ENCODE results near the gene ULBP1.
"Not testable (repeated sequence)": the region's sequence is repeated elsewhere in the genome, so short reads cannot be mapped to it uniquely, and the experiment has no call there.

ULBP1 gene

GRCh38 chr6:149950423-149950822 is 13.3 kb upstream of the ULBP1 start:
- no peak for DNase-seq (ENCODE audit: low read depth)
- no peak overlapping the region for H3K4me3 ChIP-seq (ENCODE audit: low read length)
- TF ChIP-seq, protein P1, sequence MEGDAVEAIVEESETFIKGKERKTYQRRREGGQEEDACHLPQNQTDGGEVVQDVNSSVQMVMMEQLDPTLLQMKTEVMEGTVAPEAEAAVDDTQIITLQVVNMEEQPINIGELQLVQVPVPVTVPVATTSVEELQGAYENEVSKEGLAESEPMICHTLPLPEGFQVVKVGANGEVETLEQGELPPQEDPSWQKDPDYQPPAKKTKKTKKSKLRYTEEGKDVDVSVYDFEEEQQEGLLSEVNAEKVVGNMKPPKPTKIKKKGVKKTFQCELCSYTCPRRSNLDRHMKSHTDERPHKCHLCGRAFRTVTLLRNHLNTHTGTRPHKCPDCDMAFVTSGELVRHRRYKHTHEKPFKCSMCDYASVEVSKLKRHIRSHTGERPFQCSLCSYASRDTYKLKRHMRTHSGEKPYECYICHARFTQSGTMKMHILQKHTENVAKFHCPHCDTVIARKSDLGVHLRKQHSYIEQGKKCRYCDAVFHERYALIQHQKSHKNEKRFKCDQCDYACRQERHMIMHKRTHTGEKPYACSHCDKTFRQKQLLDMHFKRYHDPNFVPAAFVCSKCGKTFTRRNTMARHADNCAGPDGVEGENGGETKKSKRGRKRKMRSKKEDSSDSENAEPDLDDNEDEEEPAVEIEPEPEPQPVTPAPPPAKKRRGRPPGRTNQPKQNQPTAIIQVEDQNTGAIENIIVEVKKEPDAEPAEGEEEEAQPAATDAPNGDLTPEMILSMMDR (conservative IDR thresholded peaks at IDR 0.05; ENCODE audit: low read length), result no peak

DNA sequence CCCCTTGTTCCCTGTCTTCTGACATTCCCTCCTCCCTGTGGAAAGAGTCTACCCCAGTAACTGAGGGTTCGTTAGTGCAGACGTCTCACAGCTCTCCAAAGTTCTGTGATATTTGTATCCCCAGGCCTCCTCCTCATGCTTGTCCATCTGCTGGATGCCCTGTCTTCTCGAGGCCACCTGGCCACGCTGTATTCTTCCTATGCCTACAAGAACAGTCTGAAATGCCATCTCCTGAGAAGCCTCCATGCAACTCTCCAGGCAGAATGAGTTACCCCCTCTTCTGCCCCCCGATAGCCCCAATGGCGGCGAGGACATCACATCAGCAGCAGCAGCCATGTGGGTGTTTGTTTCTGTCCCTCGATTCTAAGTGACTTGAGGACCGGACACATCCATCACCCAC is 12.6 kb upstream of the ULBP1 start:
- no peak for DNase-seq (ENCODE audit: low read depth)
- TF ChIP-seq, protein P1 (conservative IDR thresholded peaks at IDR 0.05; ENCODE audit: low read length), result no peak
- no peak overlapping the region for H3K4me3 ChIP-seq (ENCODE audit: low read length)

DNA sequence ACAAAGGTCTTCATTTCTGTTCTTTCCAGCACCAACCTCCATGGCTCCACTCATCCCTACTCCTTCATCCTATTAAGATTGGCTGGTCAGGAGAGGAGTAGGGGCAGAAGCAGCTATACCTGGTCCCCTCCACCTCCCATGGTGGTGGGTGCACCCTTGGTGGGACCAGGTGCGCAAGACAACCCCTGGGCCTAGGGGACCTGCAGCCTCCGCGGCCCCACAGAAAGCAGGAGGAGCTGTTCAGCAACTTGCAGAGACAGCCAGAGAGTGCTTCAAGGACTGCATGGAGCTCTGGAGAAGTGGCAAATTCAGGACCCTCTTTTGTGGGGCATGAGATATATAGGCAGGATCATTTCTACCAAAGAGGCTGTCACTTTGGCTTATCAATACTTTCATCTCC is 12.1 kb upstream of the ULBP1 start:
- TF ChIP-seq, protein P1 (conservative IDR thresholded peaks at IDR 0.05; ENCODE audit: low read length), result no peak
- DNase-seq (ENCODE audit: low read depth), result no peak
- no peak overlapping the region for H3K4me3 ChIP-seq (ENCODE audit: low read length)

- not testable (repeated sequence) for DNase-seq (ENCODE audit: low read depth); H3K4me3 ChIP-seq (ENCODE audit: low read length)
These were observed 10.4 kb upstream of the ULBP1 start for GRCh38 chr6:149953390-149953789.

DNA sequence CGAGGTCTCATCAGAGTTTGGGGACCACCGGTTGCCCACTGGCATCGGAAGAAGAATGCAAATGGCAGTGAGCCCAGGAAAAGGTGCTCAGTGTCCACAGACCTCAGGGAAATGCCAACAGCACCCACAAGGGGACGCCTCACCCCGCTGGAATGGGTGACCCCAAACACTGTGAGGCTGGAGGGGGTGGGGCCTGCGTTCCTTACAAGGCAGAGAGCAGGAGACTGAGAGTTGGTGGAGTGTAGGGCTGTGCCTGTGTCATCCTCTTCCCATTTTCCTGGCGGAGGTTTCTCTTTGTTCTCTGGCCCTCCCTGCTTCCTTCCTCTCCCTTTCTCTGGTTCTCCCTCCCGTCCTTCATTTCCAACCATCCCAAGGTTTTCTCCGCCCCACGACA is 9.8 kb upstream of the ULBP1 start:
- not testable (repeated sequence) for DNase-seq (ENCODE audit: low read depth); H3K4me3 ChIP-seq (ENCODE audit: low read length)

GRCh38 chr6:149954328-149954983 is 9.3 kb upstream of the ULBP1 start:
- DNase-seq (ENCODE audit: low read depth); H3K4me3 ChIP-seq (ENCODE audit: low read length): not testable (repeated sequence)

- not testable (repeated sequence) for H3K4me3 ChIP-seq (ENCODE audit: low read length); DNase-seq (ENCODE audit: low read depth)
These were observed 8.6 kb upstream of the ULBP1 start for GRCh38 chr6:149954984-149955653.

DNA sequence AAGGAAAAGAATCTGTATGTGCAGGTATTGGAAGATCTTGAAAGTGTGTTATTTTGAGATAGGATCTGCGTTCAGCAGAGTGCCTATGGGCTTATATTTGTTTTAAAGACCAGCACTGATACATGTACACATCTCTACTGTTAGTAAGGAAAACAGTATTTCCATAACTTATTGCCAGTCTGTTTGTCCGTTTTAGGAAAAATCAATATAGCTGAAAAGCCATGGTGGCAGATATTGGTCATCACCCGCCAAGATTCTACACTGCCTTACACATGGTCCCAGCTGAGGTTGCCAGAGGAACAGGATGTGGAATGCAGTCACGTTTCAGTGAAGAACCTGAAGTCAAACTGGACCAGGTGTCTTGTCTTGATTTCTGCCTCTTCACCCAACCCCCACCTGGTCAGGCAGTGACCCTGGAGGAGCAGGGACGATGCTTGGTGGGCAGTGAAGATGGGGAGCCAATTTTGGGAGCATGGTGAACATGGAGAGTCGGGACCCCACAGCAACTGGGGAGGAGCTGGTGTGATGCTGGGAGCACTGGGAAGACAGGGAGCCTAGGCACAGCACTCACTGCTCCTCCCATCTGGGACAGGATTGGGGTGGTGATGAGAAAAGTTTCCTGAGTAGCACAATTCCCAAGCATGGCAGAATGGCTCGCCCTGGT is 8.0 kb upstream of the ULBP1 start:
- not testable (repeated sequence) for DNase-seq (ENCODE audit: low read depth); H3K4me3 ChIP-seq (ENCODE audit: low read length)

- DNase-seq (ENCODE audit: low read depth); H3K4me3 ChIP-seq (ENCODE audit: low read length): not testable (repeated sequence)
These were observed 5.6 kb upstream of the ULBP1 start for GRCh38 chr6:149958124-149958523.

GRCh38 chr6:149959806-149960205 is 3.9 kb upstream of the ULBP1 start:
- DNase-seq (ENCODE audit: low read depth); H3K4me3 ChIP-seq (ENCODE audit: low read length): not testable (repeated sequence)

DNA sequence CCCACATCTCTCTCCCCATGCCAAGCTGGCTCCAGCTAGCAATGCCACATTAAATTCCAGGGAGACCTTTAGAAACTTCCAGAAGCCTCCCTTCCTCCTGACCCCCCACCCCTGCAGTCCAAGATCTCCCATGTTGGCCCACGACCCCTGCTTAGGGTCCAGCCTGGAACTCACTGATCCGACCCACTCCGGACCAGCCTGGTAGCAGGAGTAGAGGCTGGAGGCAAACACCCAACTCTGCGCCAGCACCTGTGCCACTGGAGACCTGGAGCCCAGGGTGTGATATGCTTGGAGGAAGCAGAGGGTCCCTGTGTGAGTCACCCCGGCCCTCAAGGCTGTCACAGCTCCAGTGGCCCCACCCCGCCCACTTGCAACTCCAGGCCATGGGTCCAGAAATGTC is 3.3 kb upstream of the ULBP1 start:
- H3K4me3 ChIP-seq (ENCODE audit: low read length), result no peak overlapping the region
- TF ChIP-seq, protein P1 (conservative IDR thresholded peaks at IDR 0.05; ENCODE audit: low read length), result no peak
- DNase-seq (ENCODE audit: low read depth), result no peak
